Esophagus squamous epithelium (tissue), 4 donors: ENCODE results near the gene SMIM24.

Experiments used
- CTCF ChIP-seq, 6 experiments: fragments of 450-650 bp in 4 of 6; fragments of 200-600 bp in 2 of 6; sonication (generic) in 2 of 6; IDR thresholded peaks; one replicate each; pipeline ENCODE4 v1.5.1; 2016 to 2019; ENCODE audit warnings: antibody characterized with exemption in 6 of 6, mild to moderate bottlenecking in 4 of 6, moderate library complexity in 4 of 6
- POLR2A ChIP-seq, 4 donors: fragments of 450-650 bp; IDR thresholded peaks; one replicate each; pipeline ENCODE4 v1.6.1; 2017; ENCODE audit warnings: antibody characterized with exemption in 4 of 4, mild to moderate bottlenecking in 4 of 4, moderate library complexity in 3 of 4

GRCh38 chr19:3524078-3524842, 43.9 kb upstream of the SMIM24 start:
- no peak for TF ChIP-seq POLR2A (IDR thresholded peaks at IDR 0.05)
- TF ChIP-seq CTCF (IDR thresholded peaks at IDR 0.05): no peak
